GM21367 (cell line): ENCODE measurements around the gene LRRTM1.

Experiments used
- ATAC-seq: cut with Tn5 transposase; IDR thresholded peaks from one replicate; pipeline ENCODE4 v1.9.1; 2021; ENCODE audit not compliant: unreplicated experiment

LRRTM1 gene

GRCh38 chr2:80303909-80304837 lies at the start of gene LRRTM1:
Gene LRRTM1 (minus strand): TSS chr2:80304752. CDS start chr2:80303819, 933 bp downstream.
- ATAC-seq, result no peak

GRCh38 chr2:80351231-80351630 lies 46.7 kb upstream of the LRRTM1 start:
- ATAC-seq, result no peak

- ATAC-seq, result no peak
These were observed 44.4 kb upstream of the LRRTM1 start for GRCh38 chr2:80348953-80349352.

GRCh38 chr2:80348078-80348477 lies 43.5 kb upstream of the LRRTM1 start:
- no peak for ATAC-seq

- ATAC-seq, result no peak
These were observed 35.5 kb upstream of the LRRTM1 start for GRCh38 chr2:80340022-80340421.

- ATAC-seq, result no peak
These were observed 34.2 kb upstream of the LRRTM1 start for GRCh38 chr2:80338794-80339193.

- no peak for ATAC-seq
These were observed 30.9 kb upstream of the LRRTM1 start for GRCh38 chr2:80335411-80335810.

GRCh38 chr2:80333886-80334285 lies 29.3 kb upstream of the LRRTM1 start:
- no peak for ATAC-seq

- no peak for ATAC-seq
These were observed 26.2 kb upstream of the LRRTM1 start for GRCh38 chr2:80330527-80331450.

GRCh38 chr2:80329491-80329890 lies 24.9 kb upstream of the LRRTM1 start:
- no peak for ATAC-seq

- ATAC-seq, result no peak
These were observed 23.6 kb upstream of the LRRTM1 start for GRCh38 chr2:80328159-80328571.

GRCh38 chr2:80326861-80327260 lies 22.3 kb upstream of the LRRTM1 start:
- no peak for ATAC-seq

GRCh38 chr2:80326214-80326613 lies 21.7 kb upstream of the LRRTM1 start:
- ATAC-seq, result no peak

GRCh38 chr2:80324525-80324924 lies 20.0 kb upstream of the LRRTM1 start:
- ATAC-seq, result no peak

- ATAC-seq, result no peak
These were observed 19.1 kb upstream of the LRRTM1 start for GRCh38 chr2:80323610-80324009.

- ATAC-seq, result no peak
These were observed 18.4 kb upstream of the LRRTM1 start for GRCh38 chr2:80322958-80323357.

- no peak for ATAC-seq
These were observed 17.9 kb upstream of the LRRTM1 start for GRCh38 chr2:80322311-80322920.

- no peak for ATAC-seq
These were observed 7.8 kb upstream of the LRRTM1 start for GRCh38 chr2:80312282-80312839.

- ATAC-seq, result no peak
These were observed 6.8 kb upstream of the LRRTM1 start for GRCh38 chr2:80311304-80311703.

GRCh38 chr2:80303006-80303908 lies 1.3 kb downstream of the LRRTM1 start:
- no peak for ATAC-seq
